HG03095 (cell line): ENCODE measurements around the gene PPIAL4G.
"Not testable (repeated sequence)": the region's sequence is repeated elsewhere in the genome, so short reads cannot be mapped to it uniquely, and the experiment has no call there.

ENCODE experiments used
- ATAC-seq: cut with Tn5 transposase; IDR thresholded peaks from one replicate; pipeline ENCODE4 v1.9.1; 2021; ENCODE audit warnings: moderate library complexity; ENCODE audit not compliant: unreplicated experiment

Gene PPIAL4G

DNA sequence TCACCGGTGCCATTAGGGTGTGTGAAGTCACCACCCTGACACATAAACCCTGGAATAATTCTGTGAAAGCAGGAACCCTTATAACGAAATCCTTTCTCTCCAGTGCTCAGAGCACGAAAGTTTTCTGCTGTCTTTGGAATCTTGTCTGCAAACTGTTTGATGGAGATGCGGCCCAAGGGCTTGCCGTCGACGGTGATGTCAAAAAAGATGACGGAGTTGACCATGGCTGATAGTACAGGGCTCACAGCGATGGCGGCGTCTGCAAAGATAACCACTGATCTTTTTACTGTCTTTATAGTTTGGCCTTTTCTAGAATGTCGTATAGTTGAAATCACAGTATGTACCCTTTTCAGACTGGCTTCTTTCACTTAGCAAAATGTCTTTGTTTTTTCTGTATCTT lies at the start of gene PPIAL4G:
Gene PPIAL4G, minus strand, starts transcription at position 274 of the 400 bp plus-strand sequence. Its CDS starts 50 bp downstream, at position 224.
- ATAC-seq: not testable (repeated sequence)

DNA sequence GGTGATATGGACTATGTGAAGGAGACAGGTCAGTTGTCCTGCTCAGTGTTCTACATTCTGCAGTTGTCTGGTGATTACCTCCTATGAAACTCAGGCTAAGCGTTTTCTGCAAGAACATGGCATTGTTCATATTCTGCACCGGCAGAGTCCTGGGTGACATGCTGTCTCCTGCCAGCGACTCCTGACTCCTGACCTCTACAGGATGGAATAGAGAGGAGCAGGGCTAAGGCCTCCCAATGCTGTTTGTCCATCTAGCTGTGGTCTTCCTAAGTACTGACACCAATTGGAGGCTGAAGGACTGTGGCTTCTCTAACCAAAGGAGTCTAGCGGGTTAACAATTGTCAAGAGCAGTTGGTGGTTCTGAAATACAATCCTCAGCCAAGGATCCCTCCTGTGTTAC lies 49.1 kb upstream of the PPIAL4G start:
- ATAC-seq: not testable (repeated sequence)

- not testable (repeated sequence) for ATAC-seq
These were observed 46.0 kb upstream of the PPIAL4G start for GRCh38 chr1:148529101-148529567.

DNA sequence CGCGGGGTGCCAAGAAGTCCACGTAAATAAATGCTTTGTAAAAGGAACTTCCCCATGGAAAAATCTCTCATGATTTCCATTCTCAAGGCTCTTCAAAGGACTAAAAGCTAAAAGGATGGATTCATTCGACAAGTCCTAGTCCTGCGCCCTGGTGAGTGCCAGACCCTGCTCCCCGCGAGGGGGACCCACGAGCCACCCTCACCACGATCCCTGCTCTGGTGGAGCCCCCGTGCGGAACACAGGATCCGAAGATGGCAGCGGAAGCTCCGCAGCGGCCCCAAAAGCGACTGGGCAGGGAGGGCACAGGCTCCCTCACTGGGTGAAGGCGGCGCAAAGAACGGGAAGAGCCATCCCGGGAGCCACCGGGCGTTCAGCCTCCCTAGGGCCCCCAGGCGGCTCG lies 45.5 kb upstream of the PPIAL4G start:
- not testable (repeated sequence) for ATAC-seq

- not testable (repeated sequence) for ATAC-seq
These were observed 43.5 kb upstream of the PPIAL4G start for GRCh38 chr1:148526587-148526986.

GRCh38 chr1:148523205-148524144 lies 40.4 kb upstream of the PPIAL4G start:
- peak; percentile 6 for ATAC-seq

DNA sequence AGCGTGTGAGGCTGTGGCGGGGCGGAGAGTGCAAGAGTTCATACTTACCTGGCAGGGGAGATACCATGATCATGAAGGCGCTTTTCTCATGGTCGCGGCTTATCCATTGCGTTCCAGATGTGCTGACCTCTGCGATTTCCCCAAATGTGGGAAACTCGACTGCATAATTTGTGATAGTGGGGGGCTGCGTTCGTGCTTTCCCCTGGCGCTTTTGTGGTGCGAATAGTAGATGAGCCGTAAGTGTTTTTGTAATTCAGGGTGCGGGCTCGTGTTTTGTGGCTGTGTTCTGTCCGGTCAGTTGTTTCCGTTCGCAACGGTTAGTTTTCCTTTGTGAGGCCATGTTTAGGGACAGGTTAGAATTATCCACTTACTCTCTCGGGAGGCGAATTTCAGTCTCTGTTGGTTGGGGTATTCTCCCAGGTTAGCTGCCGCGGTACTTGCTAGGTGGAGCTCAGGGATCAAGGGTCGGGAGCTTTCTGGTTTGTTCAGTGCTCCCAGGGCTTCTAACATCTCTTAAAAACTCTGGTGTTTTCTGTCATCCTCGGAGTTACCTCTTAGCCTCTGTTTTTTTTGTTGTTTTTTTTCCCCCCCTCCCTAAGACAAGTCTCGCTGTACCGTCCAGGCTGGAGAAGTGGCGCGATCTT lies 39.6 kb upstream of the PPIAL4G start:
- ATAC-seq: peak; percentile 74

GRCh38 chr1:148522072-148522471 lies 39.0 kb upstream of the PPIAL4G start:
- ATAC-seq: peak; percentile 59

DNA sequence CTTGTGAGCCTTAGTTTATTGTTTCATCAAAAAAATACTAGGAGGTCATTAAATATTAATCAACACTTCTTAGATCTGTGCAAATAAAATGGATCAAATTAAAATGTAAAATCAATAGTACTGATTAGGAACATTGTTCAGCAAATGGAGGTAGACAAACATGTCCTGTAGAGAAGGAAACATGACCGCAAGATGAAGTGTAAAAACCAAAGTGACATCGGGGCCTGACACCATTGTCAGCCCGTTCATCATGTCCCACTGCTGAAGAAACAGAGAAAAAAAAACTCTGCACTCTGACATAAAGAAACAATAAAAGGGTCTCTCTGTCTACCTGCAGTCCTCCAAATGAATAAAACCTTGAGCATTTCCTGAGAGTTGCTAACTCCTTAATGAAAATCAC lies 31.2 kb upstream of the PPIAL4G start:
- not testable (repeated sequence) for ATAC-seq

- ATAC-seq: not testable (repeated sequence)
These were observed 29.6 kb upstream of the PPIAL4G start for GRCh38 chr1:148512571-148513184.

- not testable (repeated sequence) for ATAC-seq
These were observed 10.8 kb upstream of the PPIAL4G start for GRCh38 chr1:148493933-148494332.

- not testable (repeated sequence) for ATAC-seq
These were observed 2.0 kb downstream of the PPIAL4G start for GRCh38 chr1:148481134-148481533.

- not testable (repeated sequence) for ATAC-seq
These were observed 23.4 kb downstream of the PPIAL4G start for GRCh38 chr1:148459694-148460093.

GRCh38 chr1:148458901-148459581 lies 24.1 kb downstream of the PPIAL4G start:
- not testable (repeated sequence) for ATAC-seq

DNA sequence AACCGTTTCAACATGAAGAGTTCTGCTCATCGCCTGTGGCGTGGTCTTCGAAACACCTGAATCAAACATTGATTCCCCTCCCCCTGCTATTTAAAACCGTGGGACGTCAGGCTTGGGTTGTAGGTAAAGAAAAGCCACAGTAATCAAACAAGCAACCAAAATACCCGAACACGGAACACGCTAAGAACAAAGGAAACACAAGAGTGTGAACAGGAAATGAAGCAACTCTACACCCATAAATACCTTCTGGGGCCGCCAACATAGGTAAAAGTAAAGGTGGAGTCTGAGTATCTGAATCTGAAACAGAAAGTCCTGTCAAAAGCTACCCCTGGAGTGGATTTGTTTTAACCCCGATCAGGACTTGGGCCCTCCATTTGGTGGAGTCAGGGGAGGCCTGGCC lies 24.7 kb downstream of the PPIAL4G start:
- not testable (repeated sequence) for ATAC-seq

GRCh38 chr1:148452845-148453244 lies 30.3 kb downstream of the PPIAL4G start:
- ATAC-seq: not testable (repeated sequence)

DNA sequence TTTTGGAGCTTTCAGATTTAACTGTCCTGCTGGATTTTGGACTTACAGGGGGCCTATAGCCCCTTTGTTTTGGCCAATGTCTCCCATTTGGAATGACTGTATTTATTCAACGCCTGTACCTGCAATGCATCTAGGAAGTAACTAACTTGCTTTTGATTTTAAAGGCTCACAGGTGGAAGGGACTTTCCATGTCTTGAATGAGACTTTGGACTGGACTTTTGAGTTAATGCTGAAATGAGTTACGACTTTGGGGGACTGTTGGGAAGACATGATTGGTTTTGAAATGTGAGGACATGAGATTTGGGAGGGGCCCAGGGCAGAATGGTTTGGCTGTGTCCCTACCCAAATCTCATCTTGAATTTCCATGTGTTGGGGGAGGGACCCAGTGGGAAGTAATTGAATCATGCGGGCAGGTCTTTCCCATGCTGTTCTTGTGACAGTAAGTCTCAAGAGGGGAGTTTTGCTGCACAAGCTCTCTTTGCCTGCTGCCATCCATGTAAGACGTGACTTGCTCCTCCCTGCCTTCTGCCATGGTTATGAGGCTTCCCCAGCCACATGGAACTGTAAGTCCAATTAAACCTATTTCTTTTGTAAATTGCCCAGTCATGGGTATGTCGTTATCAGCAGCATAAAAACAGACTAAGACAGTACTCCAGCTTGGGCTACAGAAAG lies 43.3 kb downstream of the PPIAL4G start:
- not testable (repeated sequence) for ATAC-seq

GRCh38 chr1:148435406-148435805 lies 47.7 kb downstream of the PPIAL4G start:
- no peak for ATAC-seq

DNA sequence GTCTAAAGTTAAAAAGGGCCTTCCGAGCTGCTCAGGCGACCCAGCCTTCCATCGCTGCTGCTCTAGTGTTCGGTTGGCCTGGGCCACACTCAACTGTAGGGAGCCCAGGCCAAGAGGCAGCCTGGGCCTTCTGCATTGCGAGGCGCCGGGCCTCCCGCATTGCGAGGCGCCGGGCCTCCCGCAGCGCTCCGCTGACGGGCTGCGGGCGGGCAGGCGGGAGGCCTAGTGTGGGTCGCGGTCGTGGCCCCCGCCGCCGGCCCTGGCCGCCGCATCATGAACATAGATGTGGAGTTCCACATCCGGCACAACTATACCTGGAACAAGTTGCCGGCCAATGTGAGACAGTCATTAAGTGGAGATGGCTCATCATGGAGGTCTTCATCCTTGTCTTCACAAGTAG lies 48.3 kb downstream of the PPIAL4G start:
- no peak for ATAC-seq

GRCh38 chr1:148432916-148433317 lies 50.2 kb downstream of the PPIAL4G start:
- ATAC-seq: not testable (repeated sequence)
